Activated naive CD4-positive, alpha-beta T cell treated with anti-CD3 and anti-CD28 coated beads, Interleukin-2, amount 50 U/mL, for 16 hours (primary cell): ENCODE results near the gene NAT16.
"Not testable (repeated sequence)": the region's sequence is repeated elsewhere in the genome, so short reads cannot be mapped to it uniquely, and the experiment has no call there.

Experiments used
- DNase-seq: peaks from one replicate; pipeline ENCODE4 v3.0.0-alpha.2; 2020

The NAT16 gene

GRCh38 chr7:101125989-101126650 lies 54.0 kb downstream of the NAT16 start:
- no peak for DNase-seq

GRCh38 chr7:101124376-101125056 lies 55.6 kb downstream of the NAT16 start:
- no peak for DNase-seq

- no peak for DNase-seq
Observed at GRCh38 chr7:101123703-101124068, 56.4 kb downstream of the NAT16 start.

GRCh38 chr7:101122933-101123702 lies 57.0 kb downstream of the NAT16 start:
- no peak for DNase-seq

- DNase-seq: no peak
Observed at GRCh38 chr7:101121991-101122932, 57.8 kb downstream of the NAT16 start.

GRCh38 chr7:101121631-101121990 lies 58.5 kb downstream of the NAT16 start:
- not testable (repeated sequence) for DNase-seq
